Astrocyte of the spinal cord (primary cell): ENCODE results near the gene DTNA.
"Not testable (repeated sequence)": the region's sequence is repeated elsewhere in the genome, so short reads cannot be mapped to it uniquely, and the experiment has no call there.

Source experiments
- DNase-seq: peaks from one replicate; pipeline ENCODE4 v3.0.0; 2011; ENCODE audit warnings: low read depth, low spot score
- H3K4me3 ChIP-seq: 2 replicates; pipeline ENCODE4 v1.5.1; 2011; ENCODE audit warnings: low read depth, mild to moderate bottlenecking, low read length, moderate library complexity
- CTCF ChIP-seq: IDR thresholded peaks from 2 replicates; pipeline ENCODE4 v1.5.1; 2012; ENCODE audit warnings: low read depth, mild to moderate bottlenecking, low read length, inconsistent platforms
- in situ Hi-C: cut with HindIII; loops from 2 replicates; pipeline ENCODE4 v1.10.0; 2017; ENCODE audit warnings: low sequenced_read_pairs

The DTNA gene

GRCh38 chr18:34913837-34914661, 204.0 kb downstream of the DTNA start:
- DNase-seq = peak; percentile 50
- in situ Hi-C loops = no loop called here
- H3K4me3 ChIP-seq = no peak overlapping the region
- no peak for TF ChIP-seq CTCF

- TF ChIP-seq CTCF = no peak
- no peak overlapping the region for H3K4me3 ChIP-seq
- in situ Hi-C loops = no loop called here
- no peak for DNase-seq
Observed at GRCh38 chr18:34915046-34915445, 204.9 kb downstream of the DTNA start.

- DNase-seq, H3K4me3 ChIP-seq, in situ Hi-C loops: not testable (repeated sequence)
Observed at GRCh38 chr18:34916539-34916938, 206.4 kb downstream of the DTNA start.

GRCh38 chr18:34918856-34919255, 208.8 kb downstream of the DTNA start:
- in situ Hi-C loops = no loop called here

GRCh38 chr18:34921226-34921625, 211.1 kb downstream of the DTNA start:
- no peak for DNase-seq
- in situ Hi-C loops = no loop called here
- H3K4me3 ChIP-seq = no peak overlapping the region
- TF ChIP-seq CTCF = no peak

More at GRCh38 chr18:34918856-34919255, 208.8 kb downstream of the DTNA start:
- no peak for DNase-seq
- TF ChIP-seq CTCF = no peak
- no peak overlapping the region for H3K4me3 ChIP-seq

DNA sequence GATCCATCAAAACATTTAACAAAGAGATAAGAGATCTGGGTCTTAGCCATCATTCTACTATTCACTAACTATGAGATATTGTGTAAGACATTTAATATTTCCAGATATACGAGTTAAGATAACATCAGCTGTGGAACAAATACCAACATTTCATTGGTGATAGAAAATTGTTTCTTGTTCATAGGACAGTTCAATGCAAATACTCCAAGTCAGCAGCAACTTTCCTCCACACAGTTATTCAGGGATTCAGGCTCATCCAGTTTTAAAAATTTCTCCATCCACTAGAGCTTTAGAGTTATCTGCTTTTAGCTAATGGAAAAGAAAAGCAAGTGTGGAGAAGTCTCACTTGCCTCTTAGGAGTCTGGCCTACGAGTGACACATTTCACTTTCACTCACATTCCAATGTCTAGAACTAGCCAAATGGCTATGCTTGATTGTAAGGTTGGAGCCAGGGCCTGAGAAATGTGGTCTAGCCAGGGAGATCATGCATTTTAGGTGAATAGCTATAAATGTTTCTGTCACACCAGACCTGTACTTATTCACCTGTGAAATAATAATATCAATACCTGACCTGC, 211.8 kb downstream of the DTNA start:
- TF ChIP-seq CTCF = no peak
- in situ Hi-C loops = no loop called here
- no peak overlapping the region for H3K4me3 ChIP-seq
- DNase-seq = no peak

DNA sequence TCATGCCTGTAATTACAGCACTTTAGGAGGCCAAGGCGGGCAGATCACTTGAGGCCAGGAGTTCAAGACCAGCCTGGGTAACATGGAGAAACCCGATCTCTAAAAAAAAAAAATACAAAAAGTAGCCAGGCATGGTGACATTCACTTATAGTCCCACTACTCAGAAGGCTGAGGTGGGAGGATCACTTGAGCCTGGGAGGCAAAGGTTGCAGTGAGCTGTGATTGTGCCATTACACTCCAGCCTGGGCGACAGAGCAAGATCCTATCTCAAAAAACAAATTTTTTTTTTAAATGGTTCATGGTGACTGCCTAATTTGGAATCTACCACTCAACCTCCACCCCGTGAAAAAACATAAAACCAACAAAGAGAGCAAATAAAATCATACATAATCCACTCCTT, 212.5 kb downstream of the DTNA start:
- DNase-seq, in situ Hi-C loops, H3K4me3 ChIP-seq: not testable (repeated sequence)
